ENCODE results near the gene MYCBP2. TPM values are rescaled to one million over a fixed set of nuclear protein-coding genes. Genes with fewer than 3 reads are reported as not detected.

MYCBP2 gene, protein sequence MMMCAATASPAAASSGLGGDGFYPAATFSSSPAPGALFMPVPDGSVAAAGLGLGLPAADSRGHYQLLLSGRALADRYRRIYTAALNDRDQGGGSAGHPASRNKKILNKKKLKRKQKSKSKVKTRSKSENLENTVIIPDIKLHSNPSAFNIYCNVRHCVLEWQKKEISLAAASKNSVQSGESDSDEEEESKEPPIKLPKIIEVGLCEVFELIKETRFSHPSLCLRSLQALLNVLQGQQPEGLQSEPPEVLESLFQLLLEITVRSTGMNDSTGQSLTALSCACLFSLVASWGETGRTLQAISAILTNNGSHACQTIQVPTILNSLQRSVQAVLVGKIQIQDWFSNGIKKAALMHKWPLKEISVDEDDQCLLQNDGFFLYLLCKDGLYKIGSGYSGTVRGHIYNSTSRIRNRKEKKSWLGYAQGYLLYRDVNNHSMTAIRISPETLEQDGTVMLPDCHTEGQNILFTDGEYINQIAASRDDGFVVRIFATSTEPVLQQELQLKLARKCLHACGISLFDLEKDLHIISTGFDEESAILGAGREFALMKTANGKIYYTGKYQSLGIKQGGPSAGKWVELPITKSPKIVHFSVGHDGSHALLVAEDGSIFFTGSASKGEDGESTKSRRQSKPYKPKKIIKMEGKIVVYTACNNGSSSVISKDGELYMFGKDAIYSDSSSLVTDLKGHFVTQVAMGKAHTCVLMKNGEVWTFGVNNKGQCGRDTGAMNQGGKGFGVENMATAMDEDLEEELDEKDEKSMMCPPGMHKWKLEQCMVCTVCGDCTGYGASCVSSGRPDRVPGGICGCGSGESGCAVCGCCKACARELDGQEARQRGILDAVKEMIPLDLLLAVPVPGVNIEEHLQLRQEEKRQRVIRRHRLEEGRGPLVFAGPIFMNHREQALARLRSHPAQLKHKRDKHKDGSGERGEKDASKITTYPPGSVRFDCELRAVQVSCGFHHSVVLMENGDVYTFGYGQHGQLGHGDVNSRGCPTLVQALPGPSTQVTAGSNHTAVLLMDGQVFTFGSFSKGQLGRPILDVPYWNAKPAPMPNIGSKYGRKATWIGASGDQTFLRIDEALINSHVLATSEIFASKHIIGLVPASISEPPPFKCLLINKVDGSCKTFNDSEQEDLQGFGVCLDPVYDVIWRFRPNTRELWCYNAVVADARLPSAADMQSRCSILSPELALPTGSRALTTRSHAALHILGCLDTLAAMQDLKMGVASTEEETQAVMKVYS (N-terminal part only)
- 189 TPM for total RNA-seq
- 10 to 100 TPM; 20.8 to 35.9 (median 26.4) TPM for polyA plus RNA-seq

GRCh38 chr13:77326905-77327604 is at the start of gene MYCBP2:
MYCBP2 (minus strand) TSS chr13:77327094; CDS start chr13:77326775, 319 bp downstream.
- Mint-ChIP-seq H3K27me3 (peaks cover 4% of the 10 kb centered on the region), H3K27ac (peak within 1 kb of the TSS; percentile 94 to 99 (median 96)), H3K4me1 (peaks cover 42 to 70% (median 53%) of the 10 kb centered on the region in 4 donors), H3K9me3 (no peaks in the 10 kb centered on the region), H3K4me3 (peak within 1 kb of the TSS; percentile 94 to 99 (median 98)), H3K36me3 (no peaks in the 10 kb centered on the region)
- H3K27ac ChIP-seq (ENCODE audit: insufficient read depth, low read length, poor library complexity, severe bottlenecking) = peak within 1 kb of the TSS; percentile 92
- ATAC-seq (ENCODE audit: low read depth in 2 of 2) (peak; percentile 66 to 71), DNase-seq (peak; percentile 95 to 99 (median 98))
- H3K4me1 ChIP-seq (ENCODE audit: control insufficient read depth, insufficient read depth, low read length, poor library complexity, severe bottlenecking) = peaks cover 61% of the 10 kb centered on the region
- peak within 1 kb of the TSS; percentile 99 for H3K4me3 ChIP-seq (ENCODE audit: low read depth, low read length)
- no peaks in the 10 kb centered on the region for H3K27me3 ChIP-seq (ENCODE audit: control insufficient read depth, insufficient read depth, low read length)
- H3K9me3 ChIP-seq (ENCODE audit: control insufficient read depth in 2 of 2, low read length in 2 of 2) = no peaks in the 10 kb centered on the region
- no peaks in the 10 kb centered on the region for H3K36me3 ChIP-seq (ENCODE audit: control insufficient read depth, insufficient read depth, low read length)

DNA sequence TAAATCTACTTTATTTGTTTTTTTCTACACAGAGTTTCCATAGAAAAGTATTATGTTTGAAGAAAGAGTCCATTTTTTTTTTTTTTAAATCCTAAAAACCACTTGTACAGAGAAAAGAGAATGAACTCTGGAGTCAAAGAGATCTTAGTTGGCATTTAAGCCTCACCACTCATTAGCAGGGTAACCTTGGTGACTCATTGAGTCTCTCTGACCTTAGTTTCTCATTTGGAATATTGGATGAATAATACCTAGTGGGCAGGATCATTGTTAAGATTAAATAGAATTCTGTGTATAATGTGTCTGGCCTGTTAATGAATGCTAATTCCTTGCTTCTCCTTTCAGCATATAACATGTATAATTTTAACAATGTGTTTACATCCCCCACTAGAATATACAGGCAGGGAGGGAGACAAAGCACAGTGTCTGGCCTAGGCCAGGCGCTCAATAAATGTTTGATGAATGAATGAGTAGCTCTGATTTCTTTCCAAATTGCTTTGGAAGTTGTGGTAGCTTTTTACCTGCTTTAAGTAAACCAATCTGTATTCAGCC is 48.7 kb upstream of the MYCBP2 start:
- ATAC-seq (ENCODE audit: low read depth in 2 of 2) (no peak), DNase-seq (no peak)
- Histone ChIP-seq H3K27me3 (ENCODE audit: control insufficient read depth, insufficient read depth, low read length) (no peaks in the 10 kb centered on the region), H3K4me1 (ENCODE audit: control insufficient read depth, insufficient read depth, low read length, poor library complexity, severe bottlenecking) (no peaks in the 10 kb centered on the region), H3K4me3 (ENCODE audit: low read depth, low read length) (no peak overlapping the region), H3K36me3 (ENCODE audit: control insufficient read depth, insufficient read depth, low read length) (no peaks in the 10 kb centered on the region), H3K27ac (ENCODE audit: insufficient read depth, low read length, poor library complexity, severe bottlenecking) (no peak overlapping the region), H3K9me3 (ENCODE audit: control insufficient read depth in 2 of 2, low read length in 2 of 2) (no peaks in the 10 kb centered on the region)
- Mint-ChIP-seq H3K27me3 (no peaks in the 10 kb centered on the region), H3K4me1 (peaks cover 0 to 2% (median 0%) of the 10 kb centered on the region in 4 donors), H3K36me3 (no peaks in the 10 kb centered on the region), H3K4me3 (no peak overlapping the region), H3K27ac (no peak overlapping the region), H3K9me3 (no peaks in the 10 kb centered on the region)

GRCh38 chr13:77374786-77375185 is 47.9 kb upstream of the MYCBP2 start:
- H3K9me3 Mint-ChIP-seq = no peaks in the 10 kb centered on the region
- Histone ChIP-seq H3K9me3 (ENCODE audit: control insufficient read depth in 2 of 2, low read length in 2 of 2) (no peaks in the 10 kb centered on the region), H3K36me3 (ENCODE audit: control insufficient read depth, insufficient read depth, low read length) (no peaks in the 10 kb centered on the region), H3K27ac (ENCODE audit: insufficient read depth, low read length, poor library complexity, severe bottlenecking) (no peak overlapping the region), H3K4me1 (ENCODE audit: control insufficient read depth, insufficient read depth, low read length, poor library complexity, severe bottlenecking) (no peaks in the 10 kb centered on the region), H3K4me3 (ENCODE audit: low read depth, low read length) (no peak overlapping the region), H3K27me3 (ENCODE audit: control insufficient read depth, insufficient read depth, low read length) (no peaks in the 10 kb centered on the region)
- H3K27me3 Mint-ChIP-seq = no peaks in the 10 kb centered on the region
- peak overlapping the region in 1 of 3 donors; percentile 22 for H3K27ac Mint-ChIP-seq
- H3K4me1 Mint-ChIP-seq = peaks cover 0 to 5% (median 3%) of the 10 kb centered on the region in 4 donors
- H3K36me3 Mint-ChIP-seq = no peaks in the 10 kb centered on the region
- DNase-seq (no peak), ATAC-seq (ENCODE audit: low read depth in 2 of 2) (no peak)
- no peak overlapping the region for H3K4me3 Mint-ChIP-seq

DNA sequence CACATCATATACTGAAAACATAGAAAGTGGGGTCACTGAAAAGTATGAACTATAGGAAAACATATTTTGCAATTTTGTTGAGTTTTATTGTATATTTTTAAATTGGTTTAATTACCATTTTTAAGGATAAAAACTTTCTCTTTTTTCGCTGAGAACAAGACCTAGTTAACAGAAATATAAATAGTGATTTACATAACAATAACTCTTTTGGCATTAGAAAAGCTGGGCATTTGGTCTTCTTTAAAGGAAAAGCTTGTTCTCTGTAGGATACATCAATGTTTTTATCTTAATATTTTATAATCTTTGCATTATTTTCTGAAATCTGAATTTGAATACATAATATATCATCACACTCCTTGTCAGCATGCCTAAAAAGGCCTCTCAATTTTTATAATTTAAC is 47.4 kb upstream of the MYCBP2 start:
- Histone ChIP-seq H3K9me3 (ENCODE audit: control insufficient read depth in 2 of 2, low read length in 2 of 2) (no peaks in the 10 kb centered on the region), H3K4me1 (ENCODE audit: control insufficient read depth, insufficient read depth, low read length, poor library complexity, severe bottlenecking) (no peaks in the 10 kb centered on the region), H3K4me3 (ENCODE audit: low read depth, low read length) (no peak overlapping the region), H3K27me3 (ENCODE audit: control insufficient read depth, insufficient read depth, low read length) (no peaks in the 10 kb centered on the region), H3K27ac (ENCODE audit: insufficient read depth, low read length, poor library complexity, severe bottlenecking) (no peak overlapping the region), H3K36me3 (ENCODE audit: control insufficient read depth, insufficient read depth, low read length) (no peaks in the 10 kb centered on the region)
- H3K4me1 Mint-ChIP-seq = peaks cover 0 to 10% (median 6%) of the 10 kb centered on the region in 4 donors
- no peak overlapping the region for H3K4me3 Mint-ChIP-seq
- no peak for DNase-seq
- no peak for ATAC-seq (ENCODE audit: low read depth in 2 of 2)
- no peaks in the 10 kb centered on the region for H3K27me3 Mint-ChIP-seq
- H3K9me3 Mint-ChIP-seq = no peaks in the 10 kb centered on the region
- no peaks in the 10 kb centered on the region for H3K36me3 Mint-ChIP-seq
- peak overlapping the region in 1 of 3 donors; percentile 22 for H3K27ac Mint-ChIP-seq

DNA sequence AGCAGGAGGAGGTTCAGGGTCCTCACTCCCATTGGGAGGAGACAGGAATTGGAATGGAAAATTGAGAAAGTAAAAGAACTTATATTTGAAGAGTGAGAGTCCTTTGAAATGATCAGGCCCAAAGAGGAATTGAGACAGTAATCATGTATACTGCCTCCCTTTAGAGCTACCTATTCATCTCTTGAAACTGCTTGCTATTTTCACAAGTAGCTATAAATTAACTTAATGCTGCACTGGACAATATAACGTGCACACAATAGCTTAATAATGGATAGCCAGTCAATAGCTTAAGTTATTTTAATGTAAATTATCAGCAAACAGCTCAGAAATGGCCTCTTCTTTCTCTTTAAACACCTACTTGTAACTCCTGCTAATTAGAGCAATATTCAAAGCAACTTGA is 46.6 kb upstream of the MYCBP2 start:
- Histone ChIP-seq H3K4me1 (ENCODE audit: control insufficient read depth, insufficient read depth, low read length, poor library complexity, severe bottlenecking) (no peaks in the 10 kb centered on the region), H3K36me3 (ENCODE audit: control insufficient read depth, insufficient read depth, low read length) (no peaks in the 10 kb centered on the region), H3K9me3 (ENCODE audit: control insufficient read depth in 2 of 2, low read length in 2 of 2) (no peaks in the 10 kb centered on the region), H3K27ac (ENCODE audit: insufficient read depth, low read length, poor library complexity, severe bottlenecking) (no peak overlapping the region), H3K27me3 (ENCODE audit: control insufficient read depth, insufficient read depth, low read length) (no peaks in the 10 kb centered on the region), H3K4me3 (ENCODE audit: low read depth, low read length) (no peak overlapping the region)
- H3K4me3 Mint-ChIP-seq = no peak overlapping the region
- H3K27ac Mint-ChIP-seq = no peak overlapping the region
- DNase-seq = no peak
- H3K4me1 Mint-ChIP-seq = peaks cover 0 to 16% (median 6%) of the 10 kb centered on the region in 4 donors
- no peak for ATAC-seq (ENCODE audit: low read depth in 2 of 2)
- no peaks in the 10 kb centered on the region for H3K36me3 Mint-ChIP-seq
- no peaks in the 10 kb centered on the region for H3K27me3 Mint-ChIP-seq
- H3K9me3 Mint-ChIP-seq = no peaks in the 10 kb centered on the region

DNA sequence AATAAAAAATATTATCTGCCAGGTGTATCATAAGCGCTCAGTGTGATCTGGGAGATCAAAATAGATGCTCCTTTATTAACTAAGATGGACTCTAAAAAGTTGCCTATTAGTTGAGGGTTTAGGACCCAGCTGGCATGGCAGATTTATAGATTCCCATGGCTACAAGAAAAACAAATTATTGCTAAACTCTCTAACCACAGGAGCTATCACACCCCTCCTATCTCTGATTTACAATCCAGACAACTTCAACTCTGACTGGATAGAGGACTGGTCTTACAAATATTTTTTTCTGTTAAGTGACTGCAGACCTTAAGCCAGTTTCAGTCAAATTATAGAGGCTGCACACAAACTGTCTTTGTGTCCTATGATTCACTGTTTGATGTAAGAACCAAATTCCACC is 45.4 kb upstream of the MYCBP2 start:
- H3K27ac ChIP-seq (ENCODE audit: insufficient read depth, low read length, poor library complexity, severe bottlenecking) = no peak overlapping the region
- Mint-ChIP-seq H3K36me3 (no peaks in the 10 kb centered on the region), H3K4me3 (no peak overlapping the region), H3K4me1 (peaks cover 0 to 16% (median 6%) of the 10 kb centered on the region in 4 donors), H3K27me3 (no peaks in the 10 kb centered on the region), H3K9me3 (no peaks in the 10 kb centered on the region), H3K27ac (no peak overlapping the region)
- no peaks in the 10 kb centered on the region for H3K4me1 ChIP-seq (ENCODE audit: control insufficient read depth, insufficient read depth, low read length, poor library complexity, severe bottlenecking)
- H3K27me3 ChIP-seq (ENCODE audit: control insufficient read depth, insufficient read depth, low read length) = no peaks in the 10 kb centered on the region
- H3K4me3 ChIP-seq (ENCODE audit: low read depth, low read length) = no peak overlapping the region
- DNase-seq (no peak), ATAC-seq (ENCODE audit: low read depth in 2 of 2) (no peak)
- no peaks in the 10 kb centered on the region for H3K9me3 ChIP-seq (ENCODE audit: control insufficient read depth in 2 of 2, low read length in 2 of 2)
- no peaks in the 10 kb centered on the region for H3K36me3 ChIP-seq (ENCODE audit: control insufficient read depth, insufficient read depth, low read length)

DNA sequence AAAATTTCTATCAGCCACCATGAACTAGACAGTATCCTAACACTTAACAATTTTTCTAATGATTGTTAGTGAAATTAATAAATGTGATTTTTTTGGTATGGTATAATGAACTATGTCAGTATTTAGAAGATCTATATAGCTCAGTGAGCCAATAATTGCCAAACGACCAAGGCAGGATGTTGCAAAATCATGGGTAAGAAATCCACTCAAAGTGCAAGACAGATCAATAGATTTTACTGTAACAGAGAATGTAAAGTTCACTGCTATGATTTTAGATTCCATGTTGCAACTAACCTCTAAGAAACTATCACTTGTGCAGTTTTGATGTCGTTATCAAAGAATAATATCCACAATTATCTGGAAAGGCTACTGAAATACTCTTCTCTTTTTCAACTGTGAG is 44.0 kb upstream of the MYCBP2 start:
- H3K4me3 ChIP-seq (ENCODE audit: low read depth, low read length) = no peak overlapping the region
- no peak for ATAC-seq (ENCODE audit: low read depth in 2 of 2)
- H3K4me1 ChIP-seq (ENCODE audit: control insufficient read depth, insufficient read depth, low read length, poor library complexity, severe bottlenecking) = no peaks in the 10 kb centered on the region
- no peaks in the 10 kb centered on the region for H3K27me3 ChIP-seq (ENCODE audit: control insufficient read depth, insufficient read depth, low read length)
- Mint-ChIP-seq H3K27me3 (no peaks in the 10 kb centered on the region), H3K9me3 (no peaks in the 10 kb centered on the region), H3K36me3 (no peaks in the 10 kb centered on the region), H3K4me1 (peaks cover 0 to 16% (median 6%) of the 10 kb centered on the region in 4 donors), H3K27ac (no peak overlapping the region), H3K4me3 (no peak overlapping the region)
- no peak for DNase-seq
- H3K9me3 ChIP-seq (ENCODE audit: control insufficient read depth in 2 of 2, low read length in 2 of 2) = no peaks in the 10 kb centered on the region
- H3K27ac ChIP-seq (ENCODE audit: insufficient read depth, low read length, poor library complexity, severe bottlenecking) = no peak overlapping the region
- no peaks in the 10 kb centered on the region for H3K36me3 ChIP-seq (ENCODE audit: control insufficient read depth, insufficient read depth, low read length)
